NT2/D1 (cell line): ENCODE measurements around the gene ELFN2.

Source experiments
- SUZ12 ChIP-seq: IDR thresholded peaks from 2 replicates; pipeline ENCODE4 v1.6.1; 2011; ENCODE audit not compliant: insufficient read length, insufficient read depth; ENCODE audit errors: extremely low read depth
- YY1 ChIP-seq: IDR thresholded peaks from 2 replicates; pipeline ENCODE4 v1.6.1; 2011; ENCODE audit not compliant: insufficient read length, insufficient read depth
- ZNF274 ChIP-seq: IDR thresholded peaks from 2 replicates; pipeline ENCODE4 v1.6.1; 2011; ENCODE audit warnings: mild to moderate bottlenecking, low read depth, low read length

DNA sequence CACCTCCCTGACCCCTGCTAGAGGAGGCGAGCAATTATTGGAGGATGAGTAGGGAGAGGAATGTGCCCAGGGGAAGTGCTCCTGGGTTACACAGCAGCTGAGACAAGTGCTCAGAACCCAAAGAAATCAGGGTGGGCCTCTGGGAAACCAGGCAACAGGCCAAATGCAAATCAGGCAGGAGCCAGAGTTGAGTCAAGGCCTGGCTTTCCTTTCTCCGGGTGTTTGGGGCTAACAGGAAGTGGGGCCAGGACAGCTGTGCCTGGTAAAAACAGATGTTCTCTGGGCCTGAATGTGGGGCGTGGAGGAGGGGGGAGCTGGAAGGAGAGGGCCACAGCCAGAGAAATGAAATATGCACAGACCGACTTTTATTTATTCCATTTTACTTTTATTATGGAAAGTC lies 36.9 kb upstream of the ELFN2 start:
- TF ChIP-seq SUZ12 (no peak), YY1 (no peak), ZNF274 (no peak)
